ENCODE measurements around the gene FGD2. TPM values are rescaled to one million over a fixed set of nuclear protein-coding genes. Genes with fewer than 3 reads are reported as not detected.
"Not testable (repeated sequence)": the region's sequence is repeated elsewhere in the genome, so short reads cannot be mapped to it uniquely, and the experiment has no call there.

The FGD2 gene
- total and polyA plus RNA-seq, 11 donors = 1.4 to 45.8 (median 4.9) TPM

DNA sequence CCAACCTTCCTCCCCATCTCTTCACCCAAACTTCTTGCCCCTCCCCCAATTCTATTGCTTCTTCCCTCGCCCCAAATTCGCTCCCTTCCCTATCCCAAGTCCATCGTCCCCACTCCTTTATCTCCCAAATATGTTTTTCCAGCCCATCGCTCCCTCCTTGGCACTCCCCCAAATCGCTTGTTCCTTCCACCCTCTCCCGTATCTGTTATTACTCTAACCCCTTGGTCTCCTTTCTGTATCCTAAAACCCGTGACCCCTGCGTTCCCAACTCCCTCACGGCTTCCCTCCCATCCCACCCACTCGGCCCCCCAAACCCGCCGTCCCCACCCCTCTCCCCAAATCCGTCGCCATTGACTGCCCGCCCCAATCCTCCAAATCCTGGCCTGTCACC is 20.0 kb upstream of the FGD2 start:
- 0 to 1% (median 0%) methylated on average over 15 of the region's 15 CpGs for WGBS, 4 donors
- TF ChIP-seq CTCF (IDR thresholded peaks at IDR 0.05) (no peak), POLR2A (IDR thresholded peaks at IDR 0.05) (no peak)
- H3K4me1 ChIP-seq = peaks cover 8 to 58% (median 52%) of the 10 kb centered on the region in 12 donors
- ATAC-seq (no peak), DNase-seq (no peak)
- H3K9me3 ChIP-seq = no peaks in the 10 kb centered on the region
- H3K36me3 ChIP-seq = peaks cover 0 to 14% (median 3%) of the 10 kb centered on the region in 9 donors
- H3K4me3 ChIP-seq = peak overlapping the region; percentile 91 to 100 (median 98)
- no peaks in the 10 kb centered on the region for H3K27me3 ChIP-seq
- intact Hi-C loops (cut with DNase I) = loop anchor here in 7 of 10 donors (2.0 to 10.0 kb wide), 5 partner anchors 33 to 442 kb away; partner anchors contain the start of gene C6orf89 (in 2 of the 7)
- peak overlapping the region; percentile 89 to 100 (median 98) for H3K27ac ChIP-seq

DNA sequence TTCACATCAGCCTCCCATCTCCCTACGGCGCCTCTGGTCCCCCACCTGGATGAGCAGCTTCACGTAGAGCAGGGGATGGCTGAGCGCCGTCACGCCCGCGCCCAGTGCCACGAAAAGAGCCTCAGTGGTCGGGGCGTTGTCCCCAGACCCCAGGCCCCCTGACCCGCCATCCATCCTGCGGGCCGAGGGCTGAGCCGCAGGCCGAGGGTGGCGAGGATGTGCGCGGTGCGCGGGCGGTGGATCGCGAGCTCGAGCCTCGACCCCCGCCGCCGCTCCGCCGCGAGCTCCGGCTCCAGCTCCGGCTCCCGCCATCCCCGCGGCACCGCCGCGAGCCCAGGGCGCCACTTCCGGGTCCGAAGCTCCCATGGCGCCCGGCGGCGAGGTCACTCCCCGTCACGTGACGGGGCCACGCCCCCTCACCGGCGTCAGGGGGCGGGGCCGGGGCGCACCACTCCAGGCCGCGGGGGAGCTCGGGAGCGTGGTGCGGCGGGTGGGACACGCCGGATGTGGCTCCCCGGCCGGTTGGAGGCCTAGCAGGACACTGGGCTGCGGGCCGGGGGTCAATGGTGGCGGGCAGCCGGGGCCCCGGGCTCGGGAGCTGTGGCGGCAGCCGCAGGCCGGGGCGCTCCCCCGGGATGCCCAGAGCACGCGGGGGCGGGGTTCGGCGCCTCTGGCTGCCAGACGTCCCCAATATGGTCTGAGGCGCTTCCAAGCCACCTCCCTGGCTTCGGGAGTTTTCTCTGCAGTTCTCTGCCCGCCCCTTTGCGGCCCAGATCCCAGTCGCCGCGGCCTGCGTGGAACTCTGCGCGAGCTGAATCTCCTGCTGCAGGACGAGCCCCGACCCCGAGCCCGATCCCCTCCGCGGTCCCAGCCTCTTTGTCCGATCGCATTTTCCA is 19.4 kb upstream of the FGD2 start, which contains the start of gene MTCH1:
Gene MTCH1, minus strand, starts transcription at position 389 of the 896 bp plus-strand sequence. Its CDS starts 23 bp downstream, at position 366.
- Histone ChIP-seq H3K4me3 (peak within 1 kb of the TSS; percentile 91 to 100 (median 98)), H3K27ac (peak within 1 kb of the TSS; percentile 89 to 100 (median 98)), H3K9me3 (no peaks in the 10 kb centered on the region), H3K27me3 (no peaks in the 10 kb centered on the region), H3K36me3 (peaks cover 0 to 12% (median 1%) of the 10 kb centered on the region in 9 donors), H3K4me1 (peaks cover 8 to 51% (median 46%) of the 10 kb centered on the region in 12 donors)
- WGBS, 4 donors = 0 to 1% (median 1%) methylated on average over 46 to 101 of the region's 101 CpGs
- TF ChIP-seq POLR2A (IDR thresholded peaks at IDR 0.05) (peak; percentile 68 to 96), CTCF (IDR thresholded peaks at IDR 0.05) (peak in 1 of 12 donors; percentile 16)
- ATAC-seq (peak; percentile 91 to 96 (median 94)), DNase-seq (peak; percentile 93 to 95 (median 94))
- intact Hi-C loops (cut with DNase I) = loop anchor here in 7 of 10 donors (2.0 to 10.0 kb wide), 6 partner anchors 33 to 441 kb away; partner anchors contain the start of gene C6orf89 (in 3 of the 7)

- TF ChIP-seq CTCF (IDR thresholded peaks at IDR 0.05) (no peak), POLR2A (IDR thresholded peaks at IDR 0.05) (no peak)
- H3K27ac ChIP-seq = peak overlapping the region; percentile 89 to 100 (median 98)
- peaks cover 5 to 45% (median 40%) of the 10 kb centered on the region in 12 donors for H3K4me1 ChIP-seq
- DNase-seq = no peak
- 1 to 7% (median 4%) methylated on average over 8 of the region's 8 CpGs for WGBS, 4 donors
- H3K36me3 ChIP-seq = peaks cover 0 to 6% (median 0%) of the 10 kb centered on the region in 9 donors
- intact Hi-C loops (cut with DNase I) = loop anchor here in 7 of 10 donors (2.0 to 10.0 kb wide), 6 partner anchors 32 to 441 kb away; partner anchors contain the start of gene C6orf89 (in 3 of the 7)
- H3K9me3 ChIP-seq = no peaks in the 10 kb centered on the region
- H3K27me3 ChIP-seq = no peaks in the 10 kb centered on the region
- peak in 1 of 4 donors; percentile 19 for ATAC-seq
- H3K4me3 ChIP-seq = peak overlapping the region; percentile 91 to 100 (median 98)
Measured at GRCh38 chr6:36986704-36987047, 18.8 kb upstream of the FGD2 start.

DNA sequence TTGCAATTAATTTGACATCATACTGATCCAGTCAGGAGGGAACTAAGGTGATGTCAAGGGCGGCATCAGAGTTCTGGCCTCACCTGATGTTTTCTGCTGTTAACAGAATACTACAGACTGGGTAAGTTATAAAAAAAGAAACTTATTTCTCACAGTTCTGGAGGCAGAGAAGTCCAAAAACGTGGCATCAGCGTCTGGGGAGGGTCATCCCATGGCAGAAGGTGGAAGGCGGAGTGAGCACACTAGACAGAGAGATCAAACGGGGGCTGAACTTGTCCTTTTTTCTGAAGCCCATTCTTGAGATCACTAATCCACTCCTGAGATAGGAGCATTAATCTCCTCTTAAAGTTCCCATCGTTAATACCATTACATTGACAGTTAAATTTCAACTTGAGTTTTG is 16.2 kb upstream of the FGD2 start:
- no peak for DNase-seq
- no peak for ATAC-seq
- TF ChIP-seq CTCF (IDR thresholded peaks at IDR 0.05) (no peak), POLR2A (IDR thresholded peaks at IDR 0.05) (no peak)
- H3K9me3 ChIP-seq = no peaks in the 10 kb centered on the region
- no peaks in the 10 kb centered on the region for H3K27me3 ChIP-seq
- H3K36me3 ChIP-seq = no peaks in the 10 kb centered on the region
- intact Hi-C loops (cut with DNase I) = loop anchor here in 7 of 10 donors (5.0 to 10.0 kb wide), 4 partner anchors 102 to 438 kb away; partner anchors contain the start of gene C6orf89 (in 2 of the 7)
- no peak overlapping the region for H3K4me3 ChIP-seq
- 82 to 90% (median 83%) methylated on average over 6 of the region's 6 CpGs for WGBS, 4 donors
- peaks cover 0 to 21% (median 15%) of the 10 kb centered on the region in 12 donors for H3K4me1 ChIP-seq
- no peak overlapping the region for H3K27ac ChIP-seq

GRCh38 chr6:36990401-36990800 is 15.1 kb upstream of the FGD2 start:
- H3K27ac ChIP-seq; H3K27me3 ChIP-seq; H3K9me3 ChIP-seq; H3K36me3 ChIP-seq; DNase-seq; intact Hi-C loops (cut with DNase I); H3K4me3 ChIP-seq; ATAC-seq: not testable (repeated sequence)
- WGBS, 4 donors = 88 to 95% (median 90%) methylated on average over 2 of the region's 2 CpGs
- peaks cover 0 to 12% (median 9%) of the 10 kb centered on the region in 12 donors for H3K4me1 ChIP-seq
